IPS DF 19.7 (cell line): ENCODE data around the gene ADCY1.

ENCODE experiments used
- DNase-seq: peaks from one replicate; pipeline ENCODE4 v3.0.0-alpha.2; 2013; ENCODE audit warnings: low read depth, low spot score

ADCY1 gene

GRCh38 chr7:45624392-45624760 is 50.2 kb downstream of the ADCY1 start:
- no peak for DNase-seq

- DNase-seq: no peak
These were observed 50.9 kb downstream of the ADCY1 start for GRCh38 chr7:45625067-45625466.

- DNase-seq: no peak
These were observed 51.7 kb downstream of the ADCY1 start for GRCh38 chr7:45625714-45626440.

DNA sequence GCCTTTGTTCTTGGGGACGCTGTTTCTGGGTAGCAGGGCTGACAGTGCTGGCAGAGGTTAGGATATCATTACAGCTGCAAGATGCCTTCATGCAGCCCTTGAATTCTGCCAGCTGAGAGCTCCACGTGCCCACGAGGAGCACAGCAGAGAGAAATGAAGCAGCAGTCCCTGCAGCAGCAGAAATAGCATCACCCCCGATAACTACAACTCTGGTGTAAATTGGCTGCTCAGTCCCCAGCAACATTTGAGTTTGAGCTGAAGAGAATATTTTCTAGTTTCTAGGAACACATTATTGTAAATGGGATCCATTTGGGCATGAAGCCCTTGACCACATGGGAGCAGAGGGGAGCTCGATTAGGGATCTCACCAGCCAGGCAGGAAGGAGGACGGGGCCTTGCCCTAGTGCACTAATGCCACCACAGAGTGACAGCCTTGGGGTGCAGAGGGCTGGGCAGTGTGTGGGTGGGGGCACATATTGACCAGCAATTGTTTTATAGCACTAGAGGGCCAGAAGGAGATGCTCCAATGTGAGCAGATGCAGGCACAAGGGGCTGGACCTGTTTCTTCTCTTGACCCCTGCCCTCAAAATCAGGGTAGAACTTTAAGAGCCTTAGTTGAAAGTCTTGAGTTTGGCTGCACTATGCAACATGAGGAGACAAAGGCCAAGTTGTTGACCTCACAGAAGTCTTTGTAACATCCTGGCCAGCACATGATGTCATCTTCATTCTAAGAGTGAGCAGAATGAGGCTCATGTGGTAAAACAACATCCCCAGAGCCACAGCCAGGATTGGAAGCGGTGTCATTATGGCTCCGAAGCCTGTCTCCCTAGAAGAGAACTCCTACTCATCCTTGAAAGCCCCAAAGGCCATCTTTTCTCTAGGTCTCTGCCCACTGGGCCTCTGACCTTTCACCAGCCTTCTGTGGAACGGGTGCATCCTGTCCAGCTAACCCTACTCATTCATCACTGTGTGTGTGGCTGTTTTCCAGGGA is 52.6 kb downstream of the ADCY1 start:
- no peak for DNase-seq

DNA sequence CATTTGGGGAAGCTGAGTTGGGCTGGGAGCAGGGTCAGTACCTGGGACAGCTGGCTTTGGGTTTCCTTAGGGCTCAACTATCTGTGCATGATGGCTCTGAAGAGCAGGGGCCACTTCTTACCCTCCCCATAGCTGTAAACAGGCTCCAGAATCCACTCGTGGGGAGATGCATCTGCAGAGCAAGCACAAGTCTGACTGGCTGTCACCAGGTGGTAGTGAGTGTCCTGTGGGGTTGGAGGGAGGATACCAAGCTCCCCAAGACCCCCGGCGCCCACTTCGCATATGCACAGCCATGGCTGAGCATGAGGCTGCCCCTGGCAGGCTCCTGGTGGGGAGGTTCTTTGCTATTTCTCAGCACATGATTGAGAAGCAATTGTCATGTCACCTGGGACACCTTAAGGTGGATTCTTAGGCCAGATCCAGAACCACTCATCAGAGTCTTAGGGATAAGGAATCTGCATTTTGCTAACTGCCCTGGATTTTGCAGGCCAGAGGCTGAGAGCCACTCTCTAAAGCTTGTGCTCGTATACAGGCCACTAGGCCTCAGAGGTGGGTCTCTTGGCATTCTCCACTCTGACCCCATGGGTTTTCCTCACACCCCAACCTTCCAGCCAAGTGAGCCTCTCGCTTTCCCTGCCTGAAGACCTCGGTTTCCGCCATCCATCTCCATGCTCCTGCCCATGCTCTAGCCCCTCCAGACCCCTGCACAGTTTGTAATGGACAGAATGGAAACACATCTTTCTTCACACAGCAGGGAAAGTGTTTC is 53.7 kb downstream of the ADCY1 start:
- DNase-seq: no peak

- DNase-seq: no peak
These were observed 57.4 kb downstream of the ADCY1 start for GRCh38 chr7:45631569-45631968.

DNA sequence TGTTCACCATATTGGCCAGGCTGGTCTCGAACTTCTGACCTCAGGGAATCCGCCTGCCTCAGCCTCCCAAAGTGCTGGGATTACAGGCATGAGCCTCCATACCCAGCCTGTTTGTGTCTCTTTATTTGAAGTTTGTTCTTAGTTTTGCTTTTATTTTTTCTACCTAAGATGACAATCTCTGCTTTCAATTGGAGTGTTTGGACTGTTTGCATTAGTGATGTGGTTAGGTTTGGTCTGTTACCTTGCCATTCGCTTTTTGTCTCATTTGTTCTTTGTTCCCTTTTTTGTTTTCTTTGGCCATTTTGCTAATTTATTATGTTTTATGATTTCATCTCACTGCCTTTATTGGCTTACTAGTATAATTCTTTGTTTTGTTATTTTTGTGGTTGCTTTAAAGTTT is 62.6 kb downstream of the ADCY1 start:
- no peak for DNase-seq

DNA sequence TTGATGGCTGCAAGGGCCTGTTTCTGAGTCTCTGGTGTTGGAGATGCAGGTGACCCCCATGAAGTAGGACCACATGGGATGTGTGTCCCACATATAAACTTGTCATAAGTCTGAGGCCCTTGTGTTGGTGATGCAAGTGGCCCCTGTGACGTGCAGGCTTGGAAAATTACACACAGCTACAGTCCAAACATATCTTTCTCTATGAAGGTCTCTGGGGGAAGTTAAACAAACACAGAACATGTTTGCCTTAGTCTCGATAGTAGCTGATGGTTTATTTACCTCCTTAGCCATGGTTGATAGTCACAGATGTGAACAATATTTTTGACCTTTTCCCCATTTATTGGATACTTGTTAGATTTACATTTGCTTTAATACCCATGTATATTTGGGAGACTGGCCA is 64.7 kb downstream of the ADCY1 start:
- DNase-seq: no peak

DNA sequence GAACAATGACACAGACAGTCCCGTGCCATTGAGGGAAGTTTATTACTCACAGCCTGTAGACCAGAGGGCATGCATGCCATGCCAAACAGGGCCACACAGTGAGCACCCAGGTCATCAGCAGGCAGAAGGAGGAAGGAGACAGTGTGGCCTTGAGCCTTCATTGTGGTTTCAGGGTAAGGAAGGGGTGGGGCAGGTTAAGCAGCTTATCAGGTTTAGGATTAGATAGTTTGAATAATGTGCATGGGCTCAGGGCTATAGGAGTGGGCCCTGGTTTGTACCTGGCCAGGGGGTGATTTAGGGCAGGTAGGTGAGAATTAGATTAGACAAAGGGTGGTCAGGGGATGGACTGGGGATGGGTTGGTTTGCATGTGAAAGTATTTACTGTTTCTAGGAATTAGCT is 67.9 kb downstream of the ADCY1 start:
- DNase-seq: no peak

DNA sequence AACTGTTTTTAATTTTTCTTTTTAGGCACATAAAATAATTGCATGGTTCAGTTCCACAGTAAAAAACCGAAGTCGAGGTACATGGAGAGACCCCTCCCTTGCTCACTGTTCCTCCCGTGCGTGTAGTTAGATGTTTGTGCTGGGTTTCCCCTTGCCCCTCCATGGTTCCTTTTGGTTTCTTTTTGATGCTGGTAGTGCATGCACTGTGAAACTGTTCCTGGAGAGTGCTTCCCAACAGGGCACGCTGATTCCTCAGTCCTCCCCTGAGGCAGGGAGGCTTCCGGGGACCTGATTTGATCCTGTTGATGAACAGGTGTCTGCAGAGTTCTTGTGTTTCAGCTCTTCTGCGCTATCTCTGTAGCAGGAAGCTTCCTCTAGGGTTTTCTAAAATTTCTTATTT is 69.5 kb downstream of the ADCY1 start:
- no peak for DNase-seq

DNA sequence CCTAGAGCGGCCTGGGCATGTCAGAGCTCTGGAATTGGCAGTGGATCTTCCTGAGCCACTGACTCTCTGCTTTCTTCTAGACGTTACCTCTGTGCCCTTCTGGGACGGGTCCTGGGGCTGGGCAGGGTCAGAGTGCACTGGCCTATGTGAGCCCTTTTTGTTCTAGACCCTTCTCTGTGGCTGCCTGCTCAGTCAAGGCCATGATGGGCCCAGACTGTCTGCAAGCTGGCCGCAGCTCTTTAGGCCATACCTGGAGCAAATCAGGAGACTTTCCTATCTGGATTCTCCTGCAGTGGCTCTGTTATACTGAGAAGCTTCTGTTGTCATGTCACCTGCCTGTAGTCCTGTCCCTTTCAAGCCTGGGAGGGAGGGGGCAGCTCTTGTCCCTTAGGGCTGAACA is 70.1 kb downstream of the ADCY1 start:
- no peak for DNase-seq

- no peak for DNase-seq
These were observed 71.2 kb downstream of the ADCY1 start for GRCh38 chr7:45645141-45645969.

GRCh38 chr7:45646207-45646821 is 72.1 kb downstream of the ADCY1 start:
- no peak for DNase-seq

GRCh38 chr7:45646996-45647825 is 73.0 kb downstream of the ADCY1 start:
- no peak for DNase-seq

DNA sequence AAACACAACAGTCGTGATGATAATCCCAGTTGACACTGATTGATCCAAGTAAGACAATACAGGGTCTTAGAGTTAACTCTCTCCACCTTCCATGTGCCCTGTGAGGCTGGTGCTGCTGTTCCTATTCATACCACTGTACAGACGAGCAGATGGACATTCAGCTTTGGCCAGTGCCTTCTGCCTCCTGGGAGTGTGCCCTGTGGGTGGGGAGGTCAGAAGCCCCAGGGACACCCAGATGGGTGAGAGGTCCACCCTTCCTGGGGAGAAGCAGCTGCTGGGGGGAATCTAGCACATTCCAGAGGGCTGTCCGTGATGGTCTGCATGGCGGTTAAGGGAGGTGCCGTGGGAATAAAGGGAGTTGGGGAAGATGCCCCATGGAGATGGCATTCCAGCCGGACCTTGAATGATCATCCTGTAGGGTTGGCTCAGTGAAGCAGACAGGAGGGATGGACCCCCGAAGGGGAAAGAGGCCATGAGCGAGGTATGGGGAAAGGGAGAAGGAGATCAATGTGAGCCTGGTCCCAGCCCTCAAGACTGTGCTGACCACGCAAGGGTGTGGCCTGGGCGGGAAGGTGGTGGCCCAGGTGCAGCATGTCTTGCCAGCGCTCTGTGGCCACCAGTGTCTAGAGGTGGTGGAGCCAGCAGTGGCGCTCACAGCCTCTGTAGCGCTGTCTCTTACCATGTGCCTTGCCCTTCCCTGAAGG is 74.0 kb downstream of the ADCY1 start:
- no peak for DNase-seq

- no peak for DNase-seq
These were observed 74.5 kb downstream of the ADCY1 start for GRCh38 chr7:45648671-45648995.

DNA sequence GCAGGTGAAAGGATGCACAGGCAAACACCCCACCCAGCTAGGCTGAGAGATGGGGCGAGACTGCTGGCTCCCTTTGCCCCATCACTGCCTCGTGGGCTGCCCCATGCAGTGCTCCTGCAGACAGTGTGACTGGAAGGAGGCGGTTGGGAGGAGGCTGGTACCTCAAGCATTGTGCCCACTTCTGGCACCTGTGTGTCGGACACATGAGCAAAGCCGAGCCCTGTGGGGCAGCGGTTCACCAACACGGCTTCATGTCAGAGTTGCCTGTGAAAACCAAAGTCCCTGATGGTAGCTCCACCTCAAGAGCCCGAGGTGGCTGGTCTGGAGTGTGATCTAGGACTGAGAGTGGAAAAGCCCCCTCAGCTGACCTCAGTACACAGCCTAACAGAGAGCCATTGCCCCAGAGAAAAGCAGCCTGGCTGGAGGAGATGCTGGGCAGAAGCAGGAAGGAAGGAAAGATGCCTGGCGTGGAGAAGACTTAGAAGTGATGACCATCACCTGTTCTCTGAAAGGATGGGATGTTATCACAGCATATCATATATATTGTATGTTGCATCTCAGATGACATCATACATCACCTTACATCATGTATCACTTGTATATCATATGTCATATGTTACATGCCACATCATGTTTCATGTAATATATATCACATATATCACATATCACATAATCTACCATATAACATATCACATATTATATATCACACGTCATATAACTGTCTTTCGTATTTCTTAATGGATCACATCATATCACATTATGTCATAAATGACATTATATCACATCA is 75.6 kb downstream of the ADCY1 start:
- no peak for DNase-seq
